Stimulated activated CD4-positive, alpha-beta T cell treated with anti-CD3 and anti-CD28 coated beads, TNF-alpha, amount 100 ng/mL, for 1 hour (primary cell): Measurements from ENCODE around the gene NRP1.
"Not testable (repeated sequence)": the region's sequence is repeated elsewhere in the genome, so short reads cannot be mapped to it uniquely, and the experiment has no call there.

Experiments used
- DNase-seq, 3 donors: peaks; one replicate each; pipeline ENCODE4 v3.0.0-alpha.2; 2020; ENCODE audit warnings: low read depth in 3 of 3, low spot score in 1 of 3

The NRP1 gene

GRCh38 chr10:33240931-33241330, 93.5 kb downstream of the NRP1 start:
- DNase-seq, result no peak

GRCh38 chr10:33240258-33240657, 94.2 kb downstream of the NRP1 start:
- no peak for DNase-seq

- no peak for DNase-seq
These were observed 95.2 kb downstream of the NRP1 start for GRCh38 chr10:33239257-33239656.

GRCh38 chr10:33238643-33239042, 95.8 kb downstream of the NRP1 start:
- DNase-seq, result no peak

GRCh38 chr10:33237736-33238624, 96.5 kb downstream of the NRP1 start:
- DNase-seq, result no peak

- no peak for DNase-seq
These were observed 97.6 kb downstream of the NRP1 start for GRCh38 chr10:33236916-33237315.

- no peak for DNase-seq
These were observed 98.5 kb downstream of the NRP1 start for GRCh38 chr10:33235951-33236350.

GRCh38 chr10:33235251-33235884, 99.1 kb downstream of the NRP1 start:
- DNase-seq, result no peak

- no peak for DNase-seq
These were observed 99.6 kb downstream of the NRP1 start for GRCh38 chr10:33234831-33235237.

- DNase-seq, result no peak
These were observed 100.8 kb downstream of the NRP1 start for GRCh38 chr10:33233635-33234034.

GRCh38 chr10:33233221-33233620, 101.2 kb downstream of the NRP1 start:
- no peak for DNase-seq

GRCh38 chr10:33231621-33232350, 102.7 kb downstream of the NRP1 start:
- no peak for DNase-seq

GRCh38 chr10:33229949-33230267, 104.6 kb downstream of the NRP1 start:
- no peak for DNase-seq

GRCh38 chr10:33229252-33229948, 105.1 kb downstream of the NRP1 start:
- DNase-seq, result no peak

GRCh38 chr10:33228426-33228825, 106.0 kb downstream of the NRP1 start:
- DNase-seq, result no peak

- no peak for DNase-seq
These were observed 107.0 kb downstream of the NRP1 start for GRCh38 chr10:33227489-33227888.

- DNase-seq, result no peak
These were observed 110.1 kb downstream of the NRP1 start for GRCh38 chr10:33224251-33224965.

GRCh38 chr10:33223326-33224000, 111.0 kb downstream of the NRP1 start:
- DNase-seq, result no peak

- not testable (repeated sequence) for DNase-seq
These were observed 112.2 kb downstream of the NRP1 start for GRCh38 chr10:33222304-33222703.

- DNase-seq, result no peak
These were observed 116.6 kb downstream of the NRP1 start for GRCh38 chr10:33217854-33218253.
